Ovary (tissue), 9 donors: ENCODE data around the gene ITGA3. TPM values are rescaled to one million over a fixed set of nuclear protein-coding genes. Genes with fewer than 3 reads are reported as not detected.

Experiments used
- DNase-seq, 5 donors: peaks; one replicate each; pipeline ENCODE4 v3.0.0-alpha.2; 2019 to 2020
- H3K27ac ChIP-seq, 2 donors: fragments of 200-600 bp; one replicate each; pipeline versions ENCODE4 v1.5.1 to v1.8.0; 2019 to 2022
- H3K27me3 ChIP-seq: fragments of 200-600 bp; one replicate; pipeline ENCODE4 v1.8.0; 2022
- H3K36me3 ChIP-seq: fragments of 200-600 bp; sonication (generic); one replicate; pipeline ENCODE4 v1.5.1; 2019
- H3K4me1 ChIP-seq: one replicate; pipeline ENCODE4 v1.8.1; 2013; ENCODE audit warnings: mild to moderate bottlenecking, moderate library complexity; ENCODE audit not compliant: insufficient read depth
- H3K4me3 ChIP-seq: fragments of 200-600 bp; sonication (generic); one replicate; pipeline ENCODE4 v1.5.1; 2017
- H3K9me3 ChIP-seq, 2 donors: fragments of 200-600 bp in 1 of 2; sonication (generic) in 1 of 2; one replicate each; pipeline versions ENCODE4 v1.5.1 to v1.8.1; 2013 to 2019; ENCODE audit warnings: mild to moderate bottlenecking in 1 of 2, moderate library complexity in 1 of 2
- CTCF ChIP-seq, 3 donors: fragments of 450-650 bp in 2 of 3; fragments of 200-600 bp in 1 of 3; IDR thresholded peaks; one replicate each; pipeline versions ENCODE4 v1.5.1 to v1.8.0; 2016 to 2022; ENCODE audit warnings: antibody characterized with exemption in 3 of 3, mild to moderate bottlenecking in 1 of 3
- EP300 ChIP-seq: sonication (generic); formaldehyde crosslinking; IDR thresholded peaks from one replicate; pipeline ENCODE4 v1.6.1; 2017; ENCODE audit warnings: antibody characterized with exemption
- POLR2A ChIP-seq: fragments of 450-650 bp; IDR thresholded peaks from one replicate; pipeline ENCODE4 v1.6.1; 2017; ENCODE audit warnings: antibody characterized with exemption, mild to moderate bottlenecking, moderate library complexity
- WGBS, 3 donors: extraction: QIAGEN DNeasy Blood & Tissue Kit in 1 of 3; methylation state at CpG; one replicate each; pipeline versions ENCODE4 v1.1.5 to v1.1.7; 2013 to 2017; 5-methylcytosine and 5-hydroxymethylcytosine counted together
- intact Hi-C, 4 donors: fragments of 100-400 bp; cut with DNase I; formaldehyde crosslinking; loops; one replicate each; pipeline versions ENCODE4 v1.11.0 to v1.15.1; 2022 to 2023
- polyA plus RNA-seq, 2 donors: library from polyadenylated mRNA; stranded (reverse); fragments of 200-250 nt in 1 of 2; fragments of 350-450 nt in 1 of 2; fragmentation: Illumina TruSeq in 1 of 2; extraction: RNeasy Lipid Tissue Mini Kit (QIAGEN cat#74804) in 1 of 2; gene quantifications; one replicate each; pipeline ENCODE4 v1.2.3, GENCODE V29; 2013 to 2014
- total RNA-seq, 7 donors: library from RNA; depleted of rRNA in 2 of 7; stranded (reverse); fragments of >200 nt in 2 of 7; fragmentation: NEBNext Ultra II Directional in 3 of 7; extraction: Animal tissue kit (Norgen Biotek cat#: 25700) in 3 of 7; gene quantifications; one replicate each; pipeline versions ENCODE4 v1.1.0 to v1.2.4, GENCODE V29; 2016 to 2023
- donor health status: DM: no; HTN: no; CAD: no; lungs with moderate emphysema.
- donor health status: DM: no; HTN: no; CAD: no.
- donor health status: Bipolar disorder and iron deficiency.
- donor health status: DM: yes; HTN: yes; CAD: no.
- donor health status: DM: no; HTN: no; CAD: no.
- donor health status: DM: yes; HTN: yes; CAD: no.

The ITGA3 gene
- total and polyA plus RNA-seq, 9 donors: 23.6 to 132 (median 34.2) TPM

GRCh38 chr17:50022463-50023130 lies 33.3 kb upstream of the ITGA3 start:
- Histone ChIP-seq H3K9me3 (no peaks in the 10 kb centered on the region), H3K27me3 (no peaks in the 10 kb centered on the region), H3K4me1 (peaks cover 3% of the 10 kb centered on the region), H3K36me3 (no peaks in the 10 kb centered on the region), H3K4me3 (no peak overlapping the region), H3K27ac (no peak overlapping the region)
- TF ChIP-seq EP300 (no peak), CTCF (IDR thresholded peaks at IDR 0.05) (no peak), POLR2A (no peak)
- WGBS, 3 donors: 32 to 46% (median 39%) methylated on average over 6 of the region's 6 CpGs
- DNase-seq: no peak
- intact Hi-C loops: loop anchor here in 2 of 4 donors (10.0 kb wide), 2 partner anchors 272 to 282 kb away; no protein-coding TSS in a partner anchor

- H3K27me3 ChIP-seq: no peaks in the 10 kb centered on the region
- no peak for TF ChIP-seq POLR2A
- TF ChIP-seq CTCF (IDR thresholded peaks at IDR 0.05): no peak
- no peak for TF ChIP-seq EP300
- no peak overlapping the region for H3K4me3 ChIP-seq
- no peak for DNase-seq
- intact Hi-C loops: loop anchor here in 2 of 4 donors (10.0 kb wide), 2 partner anchors 271 to 281 kb away; no protein-coding TSS in a partner anchor
- H3K27ac ChIP-seq: no peak overlapping the region
- H3K36me3 ChIP-seq: no peaks in the 10 kb centered on the region
- no peaks in the 10 kb centered on the region for H3K9me3 ChIP-seq
- H3K4me1 ChIP-seq: peaks cover 8% of the 10 kb centered on the region
- WGBS, 3 donors: 63 to 66% (median 64%) methylated on average over 8 of the region's 8 CpGs
These were observed 32.4 kb upstream of the ITGA3 start for GRCh38 chr17:50023520-50023919.

GRCh38 chr17:50024808-50025207 lies 31.1 kb upstream of the ITGA3 start:
- whole genome bisulfite sequencing, 3 donors: 38 to 53% (median 39%) methylated on average over 7 of the region's 7 CpGs
- no peak for TF ChIP-seq EP300
- no peak for TF ChIP-seq POLR2A
- TF ChIP-seq CTCF (IDR thresholded peaks at IDR 0.05): no peak
- intact Hi-C loops: loop anchor here in 3 of 4 donors (5.0 to 10.0 kb wide), 3 partner anchors 62 to 280 kb away; no protein-coding TSS in a partner anchor

GRCh38 chr17:50026046-50026675 lies 29.7 kb upstream of the ITGA3 start:
- intact Hi-C loops: loop anchor here (2.0 to 10.0 kb wide), 5 partner anchors 61 to 279 kb away; no protein-coding TSS in a partner anchor
- DNase-seq: no peak
- H3K9me3 ChIP-seq: no peaks in the 10 kb centered on the region

More at GRCh38 chr17:50024808-50025207, 31.1 kb upstream of the ITGA3 start:
- Histone ChIP-seq H3K4me1 (peaks cover 8% of the 10 kb centered on the region), H3K27me3 (no peaks in the 10 kb centered on the region), H3K4me3 (no peak overlapping the region), H3K27ac (no peak overlapping the region), H3K36me3 (no peaks in the 10 kb centered on the region), H3K9me3 (no peaks in the 10 kb centered on the region)
- no peak for DNase-seq

More at GRCh38 chr17:50026046-50026675, 29.7 kb upstream of the ITGA3 start:
- Histone ChIP-seq H3K36me3 (no peaks in the 10 kb centered on the region), H3K27me3 (no peaks in the 10 kb centered on the region), H3K4me1 (peaks cover 8% of the 10 kb centered on the region), H3K4me3 (no peak overlapping the region), H3K27ac (no peak overlapping the region)
- 48 to 59% (median 57%) methylated on average over 8 of the region's 8 CpGs for WGBS, 3 donors
- TF ChIP-seq CTCF (IDR thresholded peaks at IDR 0.05): no peak
- TF ChIP-seq EP300: no peak
- TF ChIP-seq POLR2A: no peak
